Measurements from ENCODE around the gene PKHD1.

PKHD1 gene

GRCh38 chr6:52089758-52090348, 2.4 kb upstream of the PKHD1 start:
- no peak overlapping the region for H3K4me3 ChIP-seq (ENCODE audit: control insufficient read depth, low read depth, low read length)
- TF ChIP-seq CTCF (IDR thresholded peaks at IDR 0.05; ENCODE audit: control insufficient read depth, insufficient read depth, low read depth, low read length, missing control alignments): no peak
- no peak for DNase-seq (ENCODE audit: low read depth)

GRCh38 chr6:52086741-52087140, 672 bp downstream of the PKHD1 start:
- no peak for TF ChIP-seq CTCF (IDR thresholded peaks at IDR 0.05; ENCODE audit: control insufficient read depth, insufficient read depth, low read depth, low read length, missing control alignments)
- H3K4me3 ChIP-seq (ENCODE audit: control insufficient read depth, low read depth, low read length): no peak overlapping the region

GRCh38 chr6:52081237-52081636, 6.2 kb downstream of the PKHD1 start:
- no peak for TF ChIP-seq CTCF (IDR thresholded peaks at IDR 0.05; ENCODE audit: control insufficient read depth, insufficient read depth, low read depth, low read length, missing control alignments)
- no peak overlapping the region for H3K4me3 ChIP-seq (ENCODE audit: control insufficient read depth, low read depth, low read length)
- no peak for DNase-seq (ENCODE audit: low read depth)

More at GRCh38 chr6:52086741-52087140, 672 bp downstream of the PKHD1 start:
- no peak for DNase-seq (ENCODE audit: low read depth)

GRCh38 chr6:52077961-52078625, 9.3 kb downstream of the PKHD1 start:
- TF ChIP-seq CTCF (IDR thresholded peaks at IDR 0.05; ENCODE audit: control insufficient read depth, insufficient read depth, low read depth, low read length, missing control alignments): no peak
- no peak for DNase-seq (ENCODE audit: low read depth)
- H3K4me3 ChIP-seq (ENCODE audit: control insufficient read depth, low read depth, low read length): no peak overlapping the region

- DNase-seq (ENCODE audit: low read depth): no peak
- no peak overlapping the region for H3K4me3 ChIP-seq (ENCODE audit: control insufficient read depth, low read depth, low read length)
- no peak for TF ChIP-seq CTCF (IDR thresholded peaks at IDR 0.05; ENCODE audit: control insufficient read depth, insufficient read depth, low read depth, low read length, missing control alignments)
These were observed 10.1 kb downstream of the PKHD1 start for GRCh38 chr6:52077180-52077884.

- no peak for TF ChIP-seq CTCF (IDR thresholded peaks at IDR 0.05; ENCODE audit: control insufficient read depth, insufficient read depth, low read depth, low read length, missing control alignments)
- H3K4me3 ChIP-seq (ENCODE audit: control insufficient read depth, low read depth, low read length): no peak overlapping the region
- no peak for DNase-seq (ENCODE audit: low read depth)
These were observed 10.6 kb downstream of the PKHD1 start for GRCh38 chr6:52076791-52077179.
